ENCODE measurements around the gene CUL2. TPM values are rescaled to one million over a fixed set of nuclear protein-coding genes. Genes with fewer than 3 reads are reported as not detected.
"Not testable (repeated sequence)": the region's sequence is repeated elsewhere in the genome, so short reads cannot be mapped to it uniquely, and the experiment has no call there.

The CUL2 gene
- total RNA-seq, 6 experiments from 2014 or later, result 13.2 to 20.4 (median 15.9) TPM

DNA sequence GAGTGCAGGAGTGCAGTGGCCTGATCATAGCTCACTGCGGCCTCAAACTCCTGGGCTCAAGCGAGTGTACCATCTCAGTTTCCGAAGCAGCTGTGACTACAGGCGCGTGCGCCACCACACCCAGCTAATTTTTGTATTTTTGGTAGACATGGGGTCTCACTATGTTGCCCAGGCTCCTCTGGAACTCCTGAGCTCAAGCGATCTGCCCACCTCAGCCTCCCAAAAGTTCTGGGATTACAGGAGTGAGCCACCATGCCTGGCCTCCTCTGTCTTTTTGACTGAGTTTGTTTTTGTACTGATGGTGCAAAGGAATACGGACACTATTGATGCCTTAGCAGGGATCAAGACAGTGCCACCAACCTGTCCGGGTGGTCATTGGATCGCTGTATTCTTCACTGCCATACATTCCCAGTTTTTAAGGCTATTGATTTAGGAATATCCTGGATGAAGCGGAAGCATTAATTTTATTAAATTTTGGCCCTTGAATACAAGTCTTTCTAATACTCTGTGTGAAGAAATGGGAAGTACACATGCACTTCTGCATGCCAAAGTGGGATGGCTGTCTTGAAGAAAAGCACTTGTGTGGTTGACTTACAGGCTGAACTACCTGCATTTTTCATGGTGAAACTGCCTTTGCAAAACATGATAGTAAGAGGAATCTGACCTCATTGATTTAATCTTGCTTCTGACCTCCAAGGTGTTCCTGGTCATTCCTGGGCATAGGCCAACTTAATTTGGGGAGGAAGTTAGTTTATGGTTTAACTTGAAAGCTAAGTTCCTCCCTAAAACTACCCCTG is 2.1 kb upstream of the CUL2 start:
- intact Hi-C loops (cut with DNase I), result no loop called here
- no peak for DNase-seq
- H3K27ac ChIP-seq, result no peak overlapping the region
- peaks cover 0 to 21% (median 9%) of the 10 kb centered on the region in 4 donors for H3K4me1 ChIP-seq
- no peaks in the 10 kb centered on the region for H3K27me3 ChIP-seq
- H3K9me3 ChIP-seq, result no peaks in the 10 kb centered on the region
- no peaks in the 10 kb centered on the region for H3K36me3 ChIP-seq
- H3K4me3 ChIP-seq, result no peak overlapping the region
- WGBS (ENCODE audit: insufficient coverage, low coverage, low lambda C conversion rate, missing lambda C conversion rate), result 98% methylated on average over 8 of the region's 11 CpGs
- ATAC-seq, result no peak
- TF ChIP-seq POLR2A (IDR thresholded peaks at IDR 0.05), result no peak
- TF ChIP-seq, protein P1, sequence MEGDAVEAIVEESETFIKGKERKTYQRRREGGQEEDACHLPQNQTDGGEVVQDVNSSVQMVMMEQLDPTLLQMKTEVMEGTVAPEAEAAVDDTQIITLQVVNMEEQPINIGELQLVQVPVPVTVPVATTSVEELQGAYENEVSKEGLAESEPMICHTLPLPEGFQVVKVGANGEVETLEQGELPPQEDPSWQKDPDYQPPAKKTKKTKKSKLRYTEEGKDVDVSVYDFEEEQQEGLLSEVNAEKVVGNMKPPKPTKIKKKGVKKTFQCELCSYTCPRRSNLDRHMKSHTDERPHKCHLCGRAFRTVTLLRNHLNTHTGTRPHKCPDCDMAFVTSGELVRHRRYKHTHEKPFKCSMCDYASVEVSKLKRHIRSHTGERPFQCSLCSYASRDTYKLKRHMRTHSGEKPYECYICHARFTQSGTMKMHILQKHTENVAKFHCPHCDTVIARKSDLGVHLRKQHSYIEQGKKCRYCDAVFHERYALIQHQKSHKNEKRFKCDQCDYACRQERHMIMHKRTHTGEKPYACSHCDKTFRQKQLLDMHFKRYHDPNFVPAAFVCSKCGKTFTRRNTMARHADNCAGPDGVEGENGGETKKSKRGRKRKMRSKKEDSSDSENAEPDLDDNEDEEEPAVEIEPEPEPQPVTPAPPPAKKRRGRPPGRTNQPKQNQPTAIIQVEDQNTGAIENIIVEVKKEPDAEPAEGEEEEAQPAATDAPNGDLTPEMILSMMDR (IDR thresholded peaks at IDR 0.05), result no peak

DNA sequence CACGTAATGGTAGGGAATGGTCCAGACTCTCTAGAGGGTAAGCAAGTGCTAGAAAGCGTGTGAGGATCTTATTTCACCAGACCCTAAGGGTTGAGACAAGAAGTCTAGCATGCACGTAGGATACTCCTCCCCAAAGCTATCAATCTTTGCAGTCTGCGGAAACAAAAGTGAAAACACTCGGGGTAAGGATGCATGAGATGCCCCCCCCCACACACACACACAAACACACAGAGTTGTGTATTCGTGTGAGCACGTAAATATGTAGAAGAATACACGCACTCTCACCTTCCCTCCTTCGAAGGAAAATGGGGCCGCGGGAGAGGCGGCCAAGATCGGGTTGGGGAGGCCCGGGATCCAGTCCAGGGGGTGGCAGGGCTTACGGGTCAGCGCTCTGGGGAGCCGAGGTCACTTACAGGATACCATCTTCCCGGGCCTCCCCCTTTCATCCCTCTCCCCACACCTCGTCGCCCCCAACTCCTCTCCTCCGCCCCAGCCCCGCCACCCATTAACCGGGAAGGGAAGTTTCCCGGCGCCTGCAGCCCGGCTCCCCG is 455 bp downstream of the CUL2 start:
- Histone ChIP-seq H3K36me3 (no peaks in the 10 kb centered on the region), H3K27ac (peak overlapping the region; percentile 88 to 93 (median 91)), H3K9me3 (no peaks in the 10 kb centered on the region), H3K27me3 (no peaks in the 10 kb centered on the region), H3K4me1 (peaks cover 0 to 25% (median 11%) of the 10 kb centered on the region in 4 donors), H3K4me3 (peak overlapping the region; percentile 75 to 89 (median 80))
- ATAC-seq, result peak; percentile 16 to 37 (median 28)
- intact Hi-C loops (cut with DNase I), result no loop called here
- TF ChIP-seq POLR2A (IDR thresholded peaks at IDR 0.05), result no peak
- TF ChIP-seq, protein P1 (IDR thresholded peaks at IDR 0.05), result no peak
- 0% methylated on average over 15 of the region's 27 CpGs for WGBS (ENCODE audit: insufficient coverage, low coverage, low lambda C conversion rate, missing lambda C conversion rate)
- DNase-seq, result no peak

DNA sequence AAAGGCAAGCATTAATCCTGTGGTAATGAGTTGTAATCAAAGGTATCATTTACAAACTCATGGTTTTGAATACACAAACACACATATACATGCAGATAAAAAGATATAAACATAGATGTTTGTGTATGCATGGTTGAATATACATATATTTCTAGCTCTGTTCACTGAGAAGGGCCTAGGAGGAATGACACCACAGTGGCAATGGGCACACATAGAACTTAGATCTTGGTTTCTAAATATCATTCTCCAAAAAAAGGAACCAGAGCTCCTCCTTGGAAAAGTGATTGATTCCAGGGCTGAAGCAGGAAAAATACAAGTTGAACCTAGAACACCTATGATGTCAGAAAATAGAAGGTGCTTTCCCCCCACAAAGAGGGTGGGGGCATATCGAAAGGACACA is 6.9 kb downstream of the CUL2 start:
- WGBS (ENCODE audit: insufficient coverage, low coverage, low lambda C conversion rate, missing lambda C conversion rate), result 100% methylated on average over 1 of the region's 1 CpG
- no peak for TF ChIP-seq POLR2A (IDR thresholded peaks at IDR 0.05)
- TF ChIP-seq, protein P1 (IDR thresholded peaks at IDR 0.05), result no peak
- no peak for ATAC-seq

DNA sequence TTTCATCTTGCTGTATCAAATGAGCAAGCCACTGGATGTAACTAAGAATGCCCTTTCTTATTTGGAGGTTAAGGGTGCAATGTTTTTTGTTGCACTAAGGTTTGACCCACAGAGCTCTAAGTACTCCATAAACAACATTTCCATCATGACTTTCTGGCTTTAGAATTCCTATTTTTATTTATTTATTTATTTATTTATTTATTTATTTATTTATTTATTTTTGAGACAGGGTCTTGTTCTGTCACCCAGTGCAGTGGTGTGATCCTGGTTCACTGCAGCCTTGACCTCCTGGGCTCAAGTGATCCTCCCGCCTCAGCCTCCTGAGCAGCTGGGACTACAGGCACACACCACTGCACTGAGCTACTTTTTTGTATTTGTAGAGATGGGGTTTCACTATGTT is 9.9 kb downstream of the CUL2 start:
- 67% methylated on average over 1 of the region's 1 CpG for WGBS (ENCODE audit: insufficient coverage, low coverage, low lambda C conversion rate, missing lambda C conversion rate)
- intact Hi-C loops (cut with DNase I), result not testable (repeated sequence)

More for the DNA sequence above, 6.9 kb downstream of the CUL2 start:
- Histone ChIP-seq H3K27ac (no peak overlapping the region), H3K27me3 (no peaks in the 10 kb centered on the region), H3K9me3 (no peaks in the 10 kb centered on the region), H3K4me3 (no peak overlapping the region), H3K36me3 (no peaks in the 10 kb centered on the region), H3K4me1 (peaks cover 0 to 12% (median 3%) of the 10 kb centered on the region in 4 donors)
- intact Hi-C loops (cut with DNase I), result no loop called here
- no peak for DNase-seq

DNA sequence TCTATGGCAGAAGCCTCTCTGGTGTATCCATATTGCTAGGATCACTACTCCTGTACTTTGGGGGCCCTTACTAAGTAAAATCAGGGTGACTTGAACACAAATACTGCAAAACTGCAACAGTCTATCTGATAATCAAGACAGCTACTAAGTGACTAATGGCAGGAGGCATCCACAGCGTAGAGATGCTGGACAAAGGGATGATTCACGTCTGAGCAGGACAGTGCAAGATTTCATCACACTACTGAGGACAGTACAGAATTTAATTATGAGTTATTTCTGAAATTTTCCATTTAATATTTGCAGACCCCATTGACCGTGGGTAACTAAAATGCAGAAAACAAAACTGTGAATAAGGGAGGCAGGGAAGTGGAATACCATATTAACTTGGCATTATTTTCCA is 10.4 kb downstream of the CUL2 start:
- ATAC-seq (peak in 1 of 4 donors; percentile 48), DNase-seq (no peak)
- WGBS (ENCODE audit: insufficient coverage, low coverage, low lambda C conversion rate, missing lambda C conversion rate), result 88% methylated on average over 3 of the region's 3 CpGs
- Histone ChIP-seq H3K4me3 (no peak overlapping the region), H3K27me3 (no peaks in the 10 kb centered on the region), H3K4me1 (no peaks in the 10 kb centered on the region), H3K36me3 (no peaks in the 10 kb centered on the region), H3K9me3 (no peaks in the 10 kb centered on the region), H3K27ac (no peak overlapping the region)
- TF ChIP-seq POLR2A (IDR thresholded peaks at IDR 0.05), result no peak
- TF ChIP-seq, protein P1 (IDR thresholded peaks at IDR 0.05), result no peak
- intact Hi-C loops (cut with DNase I), result no loop called here

More for the DNA sequence above, 9.9 kb downstream of the CUL2 start:
- not testable (repeated sequence) for H3K4me3 ChIP-seq, H3K9me3 ChIP-seq, ATAC-seq, H3K27me3 ChIP-seq, H3K27ac ChIP-seq, H3K4me1 ChIP-seq, H3K36me3 ChIP-seq, DNase-seq

Data from right lobe of liver (tissue), 6 donors.